Stimulated activated CD4-positive, alpha-beta T cell treated with anti-CD3 and anti-CD28 coated beads, TNF-alpha, amount 100 ng/mL, for 4 hours (primary cell): ENCODE measurements around the gene DMD.
"Not testable (repeated sequence)": the region's sequence is repeated elsewhere in the genome, so short reads cannot be mapped to it uniquely, and the experiment has no call there.

Experiments
- DNase-seq, 3 experiments: peaks; one replicate each; pipeline ENCODE4 v3.0.0-alpha.2; 2020; ENCODE audit warnings: low read depth in 3 of 3

DMD gene

DNA sequence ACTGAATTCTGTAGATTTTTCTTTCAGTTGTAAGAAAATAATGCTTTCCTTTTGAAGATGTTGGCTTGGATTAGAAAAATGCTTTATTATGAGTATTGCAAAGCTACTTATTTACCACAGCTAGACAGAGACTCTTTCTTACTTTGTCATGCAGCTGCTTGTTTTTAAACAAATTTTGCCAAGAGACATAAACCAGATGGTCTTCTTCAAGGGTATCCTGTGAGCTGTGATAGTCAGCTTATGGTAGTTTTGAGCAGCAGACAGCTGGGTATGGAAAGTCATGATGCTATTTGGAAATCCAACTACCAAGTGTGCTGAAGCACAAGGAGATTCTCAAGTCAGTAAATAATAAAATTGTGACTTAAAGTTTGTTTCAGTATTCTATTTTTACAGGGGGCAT lies 941.5 kb downstream of the DMD start:
- DNase-seq = no peak

GRCh38 chrX:32268207-32268606 lies 943.1 kb downstream of the DMD start:
- no peak for DNase-seq

DNA sequence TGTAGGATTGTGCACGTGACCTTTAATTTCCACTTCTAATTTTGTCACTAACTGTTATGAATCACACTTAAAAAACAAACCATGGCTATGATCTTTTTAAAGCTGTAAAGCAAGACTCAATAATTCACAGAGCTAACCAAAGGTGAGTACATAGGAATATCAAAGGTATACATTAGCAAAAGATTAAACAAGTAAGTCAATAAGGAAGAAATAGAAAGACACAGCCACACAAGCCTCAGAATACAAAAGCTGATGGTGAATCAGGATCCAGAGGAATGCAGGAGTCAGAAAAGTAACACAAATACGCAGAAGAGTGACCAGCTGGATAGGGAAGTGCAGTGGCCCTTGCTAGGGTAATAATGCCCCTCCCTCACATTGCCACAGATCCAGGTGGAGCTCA lies 943.6 kb downstream of the DMD start:
- DNase-seq = no peak

DNA sequence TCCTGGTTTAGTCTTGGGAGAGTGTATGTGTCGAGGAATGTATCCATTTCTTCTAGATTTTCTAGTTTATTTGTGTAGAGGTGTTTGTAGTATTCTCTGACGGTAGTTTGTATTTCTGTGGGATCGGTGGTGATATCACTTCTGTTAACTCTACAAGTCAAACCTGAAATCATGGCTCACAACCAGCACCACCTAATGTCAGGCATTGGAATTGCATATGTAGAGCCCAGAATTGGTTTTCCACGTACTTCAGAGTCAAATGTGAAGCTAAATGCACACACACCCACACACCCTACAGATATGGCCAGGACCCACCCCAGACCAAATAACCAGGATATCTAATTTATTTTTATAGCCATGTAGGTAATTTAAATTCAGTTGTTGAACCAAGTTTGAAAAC lies 964.7 kb downstream of the DMD start:
- DNase-seq = not testable (repeated sequence)

GRCh38 chrX:32195611-32196010 lies 1015.7 kb downstream of the DMD start:
- no peak for DNase-seq

DNA sequence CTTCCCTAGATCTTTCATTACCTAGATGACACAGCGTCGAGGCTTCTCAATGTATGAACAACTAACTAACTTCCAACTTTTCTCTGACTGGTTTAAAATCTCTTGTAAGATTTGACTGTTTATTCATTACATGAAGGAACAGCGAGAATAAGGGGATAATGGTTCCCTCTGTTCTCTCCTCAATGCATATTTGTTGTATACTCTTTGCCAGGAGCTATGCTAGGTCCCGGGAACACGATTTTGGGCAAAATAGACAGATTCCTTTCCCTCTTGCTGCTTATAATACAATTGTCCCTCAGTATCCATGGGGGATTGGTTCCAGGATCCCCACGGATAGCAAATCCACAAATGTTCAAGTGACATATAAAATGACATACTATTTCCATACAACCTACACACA lies 1020.0 kb downstream of the DMD start:
- no peak for DNase-seq

GRCh38 chrX:32185160-32185559 lies 1026.2 kb downstream of the DMD start:
- no peak for DNase-seq

DNA sequence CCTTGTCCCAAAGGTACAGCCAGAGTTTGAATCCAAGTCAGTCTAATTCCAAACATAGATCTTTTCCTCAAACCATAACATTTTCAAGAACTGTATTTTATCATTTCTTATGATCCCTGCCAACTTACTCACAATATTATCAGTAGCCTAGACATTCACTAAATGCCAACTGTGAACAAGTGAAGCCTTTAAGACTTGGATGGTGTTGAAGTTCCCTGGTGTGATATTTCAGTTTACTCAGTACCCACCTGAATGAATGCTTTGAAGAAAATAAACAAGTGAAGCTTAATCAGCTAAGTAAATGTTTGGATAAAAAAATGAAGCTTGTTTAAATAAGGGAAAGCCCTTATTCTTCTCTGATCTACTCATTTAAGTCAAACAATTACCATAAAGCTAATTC lies 1028.3 kb downstream of the DMD start:
- no peak for DNase-seq

GRCh38 chrX:32176510-32176909 lies 1034.8 kb downstream of the DMD start:
- no peak for DNase-seq

DNA sequence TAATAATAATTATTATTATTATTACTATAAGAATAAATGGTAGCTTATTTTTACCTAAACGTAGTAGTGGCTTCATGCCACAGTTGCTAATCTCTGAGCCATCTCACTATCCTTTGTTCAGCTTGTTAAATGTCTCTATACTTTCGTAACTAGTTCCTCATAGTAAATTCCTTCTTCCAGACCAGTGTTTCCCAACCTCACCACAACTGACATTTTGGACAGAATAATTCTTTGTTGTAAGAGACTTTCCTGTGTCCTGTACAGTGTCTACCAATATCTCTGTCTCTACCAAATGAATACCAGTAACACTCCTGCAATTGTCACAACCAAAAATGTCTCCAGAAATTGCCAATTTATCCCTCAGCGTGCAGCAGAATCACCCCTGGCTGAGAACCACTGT lies 1040.9 kb downstream of the DMD start:
- DNase-seq = no peak

DNA sequence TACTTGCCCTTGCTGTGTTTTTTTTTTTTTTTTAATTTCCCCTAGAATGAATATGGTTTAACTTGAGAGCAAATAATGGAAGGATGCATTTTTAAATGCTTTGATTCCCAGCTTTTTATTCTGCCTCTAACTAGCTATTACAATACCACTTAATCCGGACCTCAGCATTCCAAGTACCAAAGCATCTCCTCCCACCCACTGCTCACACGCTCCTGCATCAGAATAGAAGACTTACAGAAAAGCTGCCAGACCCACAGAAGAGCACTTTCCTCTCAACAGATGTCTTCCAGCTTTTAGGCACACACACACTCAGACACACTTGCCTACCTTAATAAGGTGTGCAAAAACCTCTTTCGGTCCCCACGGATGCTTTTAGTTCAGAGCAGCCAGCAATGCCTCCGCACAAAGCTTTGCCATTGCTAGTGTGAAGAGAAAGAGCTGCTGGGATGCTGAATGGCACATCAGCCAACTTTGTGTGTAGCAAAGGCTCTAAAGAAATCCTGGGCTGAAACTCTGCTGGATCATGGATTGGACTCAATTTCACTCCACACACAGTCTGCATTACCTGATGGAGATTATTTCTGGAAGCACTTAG lies 1056.2 kb downstream of the DMD start:
- no peak for DNase-seq

GRCh38 chrX:32153585-32153984 lies 1057.8 kb downstream of the DMD start:
- no peak for DNase-seq

DNA sequence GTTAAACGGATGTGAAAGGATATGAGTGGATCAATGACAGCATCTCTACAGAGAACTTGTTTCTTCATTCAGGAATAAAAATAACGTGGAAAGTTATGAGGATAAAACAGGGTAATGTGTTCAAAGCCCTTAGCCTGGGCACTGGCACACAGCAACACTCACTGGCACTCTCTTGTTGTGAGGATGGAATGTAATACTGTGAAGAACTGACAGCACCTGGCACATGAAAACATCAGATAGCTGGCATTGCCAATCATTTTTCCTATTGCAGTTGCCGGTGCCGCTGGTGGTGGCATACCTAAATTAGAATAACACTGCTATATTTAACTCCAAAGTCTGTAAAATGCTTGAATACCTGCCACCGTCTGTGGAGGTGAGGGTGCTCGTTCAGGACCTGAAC lies 1061.2 kb downstream of the DMD start:
- DNase-seq = no peak

DNA sequence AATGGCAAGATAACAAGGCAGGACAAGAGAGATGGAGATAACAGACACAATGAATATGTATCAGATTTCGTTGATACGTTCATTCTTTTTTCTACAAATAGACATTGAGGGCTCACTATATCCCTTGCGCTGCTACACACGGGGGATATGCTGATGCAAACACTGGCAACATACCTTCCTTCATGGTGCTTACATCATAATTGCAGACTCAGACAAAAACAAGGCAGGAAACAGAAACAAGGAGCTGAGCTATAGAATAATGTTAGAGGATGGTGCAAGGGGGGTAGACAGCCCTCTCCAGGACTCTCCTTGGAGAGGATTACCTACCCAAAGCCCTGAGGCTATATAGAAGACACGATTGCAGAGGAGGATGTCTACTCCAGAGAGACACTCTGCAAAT lies 1069.5 kb downstream of the DMD start:
- DNase-seq = no peak

DNA sequence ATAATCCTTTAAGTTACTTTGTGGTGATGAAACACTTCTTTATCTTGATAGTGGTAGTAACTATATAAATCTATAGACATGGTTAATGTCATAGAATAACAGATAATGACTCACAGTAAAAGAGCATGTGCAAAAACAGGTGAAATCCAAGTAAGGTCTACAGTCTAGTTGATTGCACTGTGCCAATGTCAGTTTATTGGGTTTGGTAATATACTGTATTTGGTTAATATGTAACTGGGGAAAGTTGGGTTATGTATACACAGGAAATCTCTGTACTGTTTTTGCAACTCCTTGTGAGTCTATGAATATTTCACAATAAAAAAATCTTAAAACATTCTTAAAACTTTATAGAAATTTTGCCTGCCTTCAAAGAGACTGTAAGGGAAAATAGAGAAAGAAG lies 1071.9 kb downstream of the DMD start:
- DNase-seq = no peak

DNA sequence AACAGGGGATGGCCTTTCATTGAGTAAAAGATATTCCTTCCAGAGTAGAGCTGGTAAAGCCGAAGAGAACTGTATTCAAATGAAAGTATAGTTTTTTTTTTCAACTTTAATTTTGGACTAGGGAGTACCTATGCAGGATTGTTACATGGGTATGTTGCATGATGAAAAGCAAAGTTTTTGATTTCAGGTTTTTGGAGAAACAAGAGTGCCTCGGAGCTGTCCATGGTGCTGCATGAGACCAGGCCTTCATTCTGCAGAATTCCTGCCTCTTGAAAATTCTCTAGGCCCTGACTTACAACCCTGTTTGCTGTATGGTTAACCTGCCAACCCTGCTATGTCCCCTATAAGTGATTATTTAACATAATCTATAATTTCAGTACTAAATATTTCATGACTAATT lies 1073.8 kb downstream of the DMD start:
- DNase-seq = no peak

DNA sequence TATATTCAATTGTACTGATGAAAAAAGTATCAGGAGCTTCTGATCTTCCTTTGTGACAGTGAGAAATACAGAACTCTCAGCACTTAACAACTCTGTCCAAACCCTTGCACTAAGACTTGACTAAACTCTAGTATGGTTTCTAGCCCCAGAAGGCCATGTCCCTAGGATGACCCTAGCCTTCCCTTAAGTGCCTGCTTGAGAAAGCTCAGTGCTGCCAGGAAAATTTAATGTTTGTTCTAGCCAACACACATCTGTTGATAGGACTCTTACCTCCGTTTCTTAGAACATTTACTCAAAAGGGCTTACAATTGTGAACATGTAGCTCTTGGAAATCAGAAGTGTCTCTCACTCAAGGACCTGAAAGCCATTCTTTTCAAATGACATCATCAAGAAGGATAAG lies 1084.4 kb downstream of the DMD start:
- no peak for DNase-seq

GRCh38 chrX:32118832-32119231 lies 1092.5 kb downstream of the DMD start:
- DNase-seq = no peak

DNA sequence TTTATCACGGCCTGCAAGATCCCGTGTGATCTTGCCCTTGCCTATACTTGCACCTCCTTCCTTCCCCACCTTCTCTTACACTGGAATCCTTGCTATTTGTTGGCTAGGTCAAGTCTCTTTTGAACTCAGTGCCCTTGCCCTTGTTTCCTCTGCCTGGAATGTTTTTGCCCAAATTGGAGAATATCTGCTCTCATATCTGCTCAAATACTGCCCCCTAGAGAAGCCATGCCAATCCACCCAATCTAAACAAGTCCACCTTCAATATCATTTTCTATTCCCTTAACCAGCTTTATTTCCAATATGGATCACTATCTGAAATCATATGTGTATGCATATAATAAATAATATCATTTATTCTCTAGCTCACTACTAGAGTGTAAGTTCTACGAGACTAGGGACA lies 1095.3 kb downstream of the DMD start:
- no peak for DNase-seq

GRCh38 chrX:32087663-32088062 lies 1123.7 kb downstream of the DMD start:
- DNase-seq = no peak

DNA sequence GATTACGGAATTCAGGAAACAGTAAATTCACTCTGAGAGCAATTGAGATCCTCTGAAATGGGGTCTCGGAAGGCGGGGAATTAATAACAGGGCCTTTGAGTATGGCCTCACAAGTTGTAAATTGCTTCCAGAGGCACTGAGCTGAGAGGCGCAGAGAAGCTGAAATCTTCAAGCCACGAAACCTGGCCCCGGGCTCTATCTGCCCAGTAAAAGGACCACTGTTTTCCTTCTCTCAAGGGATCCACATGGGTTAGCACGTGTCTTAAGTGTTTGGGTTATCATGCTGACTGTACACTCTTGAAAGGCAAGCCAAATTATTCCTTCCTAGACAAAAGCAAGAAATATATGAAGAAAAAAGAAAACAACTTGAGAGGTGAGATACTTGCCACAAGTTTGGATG lies 1126.6 kb downstream of the DMD start:
- DNase-seq = no peak

- DNase-seq = no peak
Observed at GRCh38 chrX:32048285-32048684, 1163.1 kb downstream of the DMD start.

DNA sequence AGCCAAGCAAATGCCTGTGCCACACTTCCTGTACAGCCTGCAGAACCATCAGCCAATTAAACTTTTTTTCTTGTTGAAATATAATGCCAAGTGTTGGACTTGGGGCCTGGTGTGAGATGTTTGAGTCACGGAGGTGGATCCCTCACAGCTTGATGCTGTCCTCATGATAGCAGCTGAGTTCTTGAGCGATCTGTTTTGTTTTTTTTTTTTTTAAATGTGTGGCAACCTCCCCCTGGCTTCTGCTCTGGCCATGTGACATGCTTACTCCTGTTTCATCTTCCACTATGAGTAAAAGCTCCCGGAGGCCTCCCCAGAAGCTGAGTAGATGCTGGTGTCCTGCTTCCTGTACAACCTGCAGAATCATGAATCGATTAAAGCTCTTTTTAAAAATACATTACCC lies 1166.2 kb downstream of the DMD start:
- no peak for DNase-seq

DNA sequence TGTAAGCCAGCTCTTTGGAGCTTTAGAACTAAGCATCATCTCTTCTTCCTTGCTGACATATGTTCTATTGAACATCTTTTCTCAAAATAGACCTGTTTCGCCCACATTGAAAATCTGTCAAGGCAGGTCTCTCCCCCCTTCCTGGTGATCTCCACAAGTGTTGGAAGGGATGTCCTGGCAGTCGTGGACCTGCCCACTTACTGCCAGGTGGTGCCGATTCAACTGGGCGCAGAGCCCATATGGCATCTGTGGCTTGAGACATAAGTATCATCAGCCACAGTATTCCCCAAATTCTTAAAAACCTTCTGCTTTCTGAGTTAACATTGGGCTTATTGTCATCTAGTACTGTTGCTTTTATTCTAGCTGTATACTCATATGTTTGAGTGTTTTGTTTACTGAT lies 1170.2 kb downstream of the DMD start:
- DNase-seq = no peak

DNA sequence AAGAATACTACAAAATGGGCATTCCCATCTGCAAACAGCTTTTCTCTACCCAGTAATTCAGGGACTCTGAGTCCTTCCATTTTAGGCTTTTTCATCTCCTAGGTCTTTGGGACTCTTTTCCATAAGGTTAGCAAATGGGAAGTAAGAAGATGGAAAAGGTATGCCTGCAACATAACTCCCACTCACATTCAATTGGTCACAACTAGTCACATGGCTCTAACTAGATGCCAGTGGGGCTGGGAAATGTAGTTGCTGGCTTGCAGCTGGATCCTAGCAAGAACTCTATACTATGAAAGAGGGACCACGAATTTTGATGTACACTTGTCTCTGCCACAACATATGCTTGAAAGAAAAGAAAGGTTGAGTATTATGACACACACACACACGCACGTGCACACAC lies 1184.6 kb downstream of the DMD start:
- DNase-seq = no peak
